HepG2 (cell line): ENCODE measurements around the gene SUB1.

Experiments used
- ATF1 ChIP-seq: IDR thresholded peaks from 2 replicates; pipeline ENCODE4 v1.6.1; 2016; ENCODE audit warnings: mild to moderate bottlenecking, control low read depth
- CTCF ChIP-seq: sonication (generic); formaldehyde crosslinking; IDR thresholded peaks from 2 replicates; pipeline ENCODE4 v1.5.0; 2020; ENCODE audit warnings: mild to moderate bottlenecking, missing genetic modification reagents, moderate library complexity
- ELF1 ChIP-seq: sonication (generic); formaldehyde crosslinking; IDR thresholded peaks from 2 replicates; pipeline ENCODE4 v1.4.0; 2020; ENCODE audit warnings: missing genetic modification reagents
- MTF1 ChIP-seq: sonication (generic); formaldehyde crosslinking; IDR thresholded peaks from 2 replicates; pipeline ENCODE4 v1.5.0; 2020; ENCODE audit warnings: missing genetic modification reagents
- RBM22 ChIP-seq: fragments of 200-400 bp; formaldehyde crosslinking; optimal IDR thresholded peaks from 2 replicates; pipeline ENCODE3; 2017; ENCODE audit warnings: mild to moderate bottlenecking, low read length, moderate library complexity
- ZNF30 ChIP-seq: sonication (generic); formaldehyde crosslinking; IDR thresholded peaks from 2 replicates; pipeline ENCODE4 v1.5.0; 2020; ENCODE audit warnings: mild to moderate bottlenecking, missing genetic modification reagents
- ZNF850 ChIP-seq: sonication (generic); formaldehyde crosslinking; conservative IDR thresholded peaks from 2 replicates; pipeline ENCODE4 v1.9.0; 2021; ENCODE audit warnings: mild to moderate bottlenecking, missing genetic modification reagents
- TF ChIP-seq, protein P1 (sequence below): IDR thresholded peaks from 2 replicates; pipeline ENCODE4 v1.6.1; 2016; ENCODE audit warnings: low read depth
- TF ChIP-seq, protein P2 (sequence below): IDR thresholded peaks from 2 replicates; pipeline ENCODE4 v1.6.1; 2012; ENCODE audit warnings: low read length, improper control_type of control experiment
- TF ChIP-seq, protein P3 (sequence below): sonication (generic); formaldehyde crosslinking; IDR thresholded peaks from 2 replicates; pipeline ENCODE4 v1.4.0; 2020; ENCODE audit warnings: missing genetic modification reagents

GRCh38 chr5:32605766-32606152 lies 20.4 kb downstream of the SUB1 start:
- TF ChIP-seq, protein P1, sequence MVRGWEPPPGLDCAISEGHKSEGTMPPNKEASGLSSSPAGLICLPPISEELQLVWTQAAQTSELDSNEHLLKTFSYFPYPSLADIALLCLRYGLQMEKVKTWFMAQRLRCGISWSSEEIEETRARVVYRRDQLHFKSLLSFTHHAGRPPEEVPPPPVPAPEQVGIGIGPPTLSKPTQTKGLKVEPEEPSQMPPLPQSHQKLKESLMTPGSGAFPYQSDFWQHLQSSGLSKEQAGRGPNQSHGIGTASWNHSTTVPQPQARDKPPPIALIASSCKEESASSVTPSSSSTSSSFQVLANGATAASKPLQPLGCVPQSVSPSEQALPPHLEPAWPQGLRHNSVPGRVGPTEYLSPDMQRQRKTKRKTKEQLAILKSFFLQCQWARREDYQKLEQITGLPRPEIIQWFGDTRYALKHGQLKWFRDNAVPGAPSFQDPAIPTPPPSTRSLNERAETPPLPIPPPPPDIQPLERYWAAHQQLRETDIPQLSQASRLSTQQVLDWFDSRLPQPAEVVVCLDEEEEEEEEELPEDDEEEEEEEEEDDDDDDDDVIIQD (CRISPR knock-in tag), result no peak
- TF ChIP-seq ATF1 (CRISPR knock-in tag) (no peak), CTCF (CRISPR knock-in tag) (no peak), ZNF30 (CRISPR knock-in tag) (no peak), ZNF850 (CRISPR knock-in tag) (no peak), MTF1 (no peak), ELF1 (no peak), RBM22 (peak; percentile 89)
- TF ChIP-seq, protein P2, sequence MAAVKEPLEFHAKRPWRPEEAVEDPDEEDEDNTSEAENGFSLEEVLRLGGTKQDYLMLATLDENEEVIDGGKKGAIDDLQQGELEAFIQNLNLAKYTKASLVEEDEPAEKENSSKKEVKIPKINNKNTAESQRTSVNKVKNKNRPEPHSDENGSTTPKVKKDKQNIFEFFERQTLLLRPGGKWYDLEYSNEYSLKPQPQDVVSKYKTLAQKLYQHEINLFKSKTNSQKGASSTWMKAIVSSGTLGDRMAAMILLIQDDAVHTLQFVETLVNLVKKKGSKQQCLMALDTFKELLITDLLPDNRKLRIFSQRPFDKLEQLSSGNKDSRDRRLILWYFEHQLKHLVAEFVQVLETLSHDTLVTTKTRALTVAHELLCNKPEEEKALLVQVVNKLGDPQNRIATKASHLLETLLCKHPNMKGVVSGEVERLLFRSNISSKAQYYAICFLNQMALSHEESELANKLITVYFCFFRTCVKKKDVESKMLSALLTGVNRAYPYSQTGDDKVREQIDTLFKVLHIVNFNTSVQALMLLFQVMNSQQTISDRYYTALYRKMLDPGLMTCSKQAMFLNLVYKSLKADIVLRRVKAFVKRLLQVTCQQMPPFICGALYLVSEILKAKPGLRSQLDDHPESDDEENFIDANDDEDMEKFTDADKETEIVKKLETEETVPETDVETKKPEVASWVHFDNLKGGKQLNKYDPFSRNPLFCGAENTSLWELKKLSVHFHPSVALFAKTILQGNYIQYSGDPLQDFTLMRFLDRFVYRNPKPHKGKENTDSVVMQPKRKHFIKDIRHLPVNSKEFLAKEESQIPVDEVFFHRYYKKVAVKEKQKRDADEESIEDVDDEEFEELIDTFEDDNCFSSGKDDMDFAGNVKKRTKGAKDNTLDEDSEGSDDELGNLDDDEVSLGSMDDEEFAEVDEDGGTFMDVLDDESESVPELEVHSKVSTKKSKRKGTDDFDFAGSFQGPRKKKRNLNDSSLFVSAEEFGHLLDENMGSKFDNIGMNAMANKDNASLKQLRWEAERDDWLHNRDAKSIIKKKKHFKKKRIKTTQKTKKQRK, result no peak
- TF ChIP-seq, protein P3, sequence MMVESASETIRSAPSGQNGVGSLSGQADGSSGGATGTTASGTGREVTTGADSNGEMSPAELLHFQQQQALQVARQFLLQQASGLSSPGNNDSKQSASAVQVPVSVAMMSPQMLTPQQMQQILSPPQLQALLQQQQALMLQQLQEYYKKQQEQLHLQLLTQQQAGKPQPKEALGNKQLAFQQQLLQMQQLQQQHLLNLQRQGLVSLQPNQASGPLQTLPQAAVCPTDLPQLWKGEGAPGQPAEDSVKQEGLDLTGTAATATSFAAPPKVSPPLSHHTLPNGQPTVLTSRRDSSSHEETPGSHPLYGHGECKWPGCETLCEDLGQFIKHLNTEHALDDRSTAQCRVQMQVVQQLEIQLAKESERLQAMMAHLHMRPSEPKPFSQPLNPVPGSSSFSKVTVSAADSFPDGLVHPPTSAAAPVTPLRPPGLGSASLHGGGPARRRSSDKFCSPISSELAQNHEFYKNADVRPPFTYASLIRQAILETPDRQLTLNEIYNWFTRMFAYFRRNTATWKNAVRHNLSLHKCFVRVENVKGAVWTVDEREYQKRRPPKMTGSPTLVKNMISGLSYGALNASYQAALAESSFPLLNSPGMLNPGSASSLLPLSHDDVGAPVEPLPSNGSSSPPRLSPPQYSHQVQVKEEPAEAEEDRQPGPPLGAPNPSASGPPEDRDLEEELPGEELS (CRISPR knock-in tag), result no peak
